Stimulated activated CD4-positive, alpha-beta T cell treated with anti-CD3 and anti-CD28 coated beads, Interleukin-15, amount 100 ng/mL, for 48 hours (primary cell): ENCODE data around the gene TMEM109.
A peak's percentile ranks its signal among the peaks of the same experiment; 100 is the strongest.

Experiments
- DNase-seq, 2 donors: peaks; one replicate each; pipeline ENCODE4 v3.0.0-alpha.2; 2020; ENCODE audit warnings: low read depth in 2 of 2

TMEM109 gene

GRCh38 chr11:60968223-60968622, 54.3 kb downstream of the TMEM109 start:
- DNase-seq, result no peak

GRCh38 chr11:60970369-60970774, 56.4 kb downstream of the TMEM109 start:
- peak; percentile 75 to 81 for DNase-seq

- no peak for DNase-seq
These were observed 56.9 kb downstream of the TMEM109 start for GRCh38 chr11:60970890-60971289.

GRCh38 chr11:60971520-60971919, 57.6 kb downstream of the TMEM109 start, which contains the start of gene CD6:
TSS of gene CD6 (plus strand) at chr11:60971680. CDS start at chr11:60971866, 186 bp downstream.
- no peak for DNase-seq

GRCh38 chr11:60972182-60973030, 58.4 kb downstream of the TMEM109 start:
- DNase-seq, result no peak
